ENCODE measurements around the gene ITGA7.

GRCh38 chr12:55733021-55733555 is 25.4 kb upstream of the ITGA7 start:
- TF ChIP-seq, protein P1, sequence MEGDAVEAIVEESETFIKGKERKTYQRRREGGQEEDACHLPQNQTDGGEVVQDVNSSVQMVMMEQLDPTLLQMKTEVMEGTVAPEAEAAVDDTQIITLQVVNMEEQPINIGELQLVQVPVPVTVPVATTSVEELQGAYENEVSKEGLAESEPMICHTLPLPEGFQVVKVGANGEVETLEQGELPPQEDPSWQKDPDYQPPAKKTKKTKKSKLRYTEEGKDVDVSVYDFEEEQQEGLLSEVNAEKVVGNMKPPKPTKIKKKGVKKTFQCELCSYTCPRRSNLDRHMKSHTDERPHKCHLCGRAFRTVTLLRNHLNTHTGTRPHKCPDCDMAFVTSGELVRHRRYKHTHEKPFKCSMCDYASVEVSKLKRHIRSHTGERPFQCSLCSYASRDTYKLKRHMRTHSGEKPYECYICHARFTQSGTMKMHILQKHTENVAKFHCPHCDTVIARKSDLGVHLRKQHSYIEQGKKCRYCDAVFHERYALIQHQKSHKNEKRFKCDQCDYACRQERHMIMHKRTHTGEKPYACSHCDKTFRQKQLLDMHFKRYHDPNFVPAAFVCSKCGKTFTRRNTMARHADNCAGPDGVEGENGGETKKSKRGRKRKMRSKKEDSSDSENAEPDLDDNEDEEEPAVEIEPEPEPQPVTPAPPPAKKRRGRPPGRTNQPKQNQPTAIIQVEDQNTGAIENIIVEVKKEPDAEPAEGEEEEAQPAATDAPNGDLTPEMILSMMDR (conservative IDR thresholded peaks at IDR 0.05; ENCODE audit: low read depth, low read length), result no peak
- TF ChIP-seq SMC3 (IDR thresholded peaks at IDR 0.05; ENCODE audit: low read depth, low read length) (no peak), RAD21 (IDR thresholded peaks at IDR 0.05; ENCODE audit: low read length) (no peak), FOS (IDR thresholded peaks at IDR 0.05; ENCODE audit: low read depth, low read length) (no peak), POLR2A (IDR thresholded peaks at IDR 0.05; ENCODE audit: low read depth, low read length) (no peak), CEBPB (IDR thresholded peaks at IDR 0.05; ENCODE audit: low read depth, low read length) (no peak), CHD1 (IDR thresholded peaks at IDR 0.05; ENCODE audit: low read depth, low read length) (no peak), MAFK (IDR thresholded peaks at IDR 0.05; ENCODE audit: low read depth, low read length) (no peak), USF2 (IDR thresholded peaks at IDR 0.05; ENCODE audit: low read depth, low read length) (no peak), RFX5 (IDR thresholded peaks at IDR 0.05; ENCODE audit: low read depth, low read length) (no peak), MXI1 (IDR thresholded peaks at IDR 0.05; ENCODE audit: borderline replicate concordance, low read depth, low read length) (no peak), RCOR1 (IDR thresholded peaks at IDR 0.05; ENCODE audit: insufficient replicate concordance, low read length) (no peak), BHLHE40 (IDR thresholded peaks at IDR 0.05; ENCODE audit: low read depth, low read length) (no peak), MAZ (IDR thresholded peaks at IDR 0.05; ENCODE audit: borderline replicate concordance, low read depth, low read length) (no peak)

Measured in IMR-90 (cell line).